PFSK-1 (cell line): ENCODE results near the gene TECTB. TPM values are rescaled to one million over a fixed set of nuclear protein-coding genes. Genes with fewer than 3 reads are reported as not detected.

Source experiments
- FOXP2 ChIP-seq: optimal IDR thresholded peaks from 2 replicates; pipeline ENCODE3; 2011; ENCODE audit warnings: borderline replicate concordance, control low read depth, inconsistent platforms; ENCODE audit not compliant: insufficient read depth; ENCODE audit errors: extremely low read length, extremely low read depth
- POLR2AphosphoS5 ChIP-seq: IDR thresholded peaks from 2 replicates; pipeline ENCODE4 v1.6.1; 2012; ENCODE audit warnings: low read depth, mild to moderate bottlenecking, control low read depth, low read length, moderate library complexity
- SIN3A ChIP-seq: IDR thresholded peaks from 2 replicates; pipeline ENCODE4 v1.6.1; 2012; ENCODE audit warnings: mild to moderate bottlenecking, low read length, moderate library complexity, borderline replicate concordance; ENCODE audit not compliant: insufficient read depth
- TAF1 ChIP-seq: IDR thresholded peaks from 2 replicates; pipeline ENCODE4 v1.6.1; 2012; ENCODE audit warnings: low read length, control low read depth, borderline replicate concordance; ENCODE audit not compliant: insufficient read depth
- polyA plus RNA-seq: library from polyadenylated mRNA; unstranded; fragments of >200 nt; gene quantifications from one replicate; pipeline ENCODE4 v1.2.1, GENCODE V29; 2012; ENCODE audit warnings: low read depth, missing spikeins; ENCODE audit not compliant: insufficient read length
- TF ChIP-seq, protein P1 (sequence below), 2 experiments: IDR thresholded peaks; 2 replicates each; pipeline versions ENCODE4 v1.6.1 to v1.8.0; 2011 to 2012; ENCODE audit warnings: low read depth in 2 of 2, low read length in 2 of 2, control low read depth in 1 of 2, inconsistent platforms in 1 of 2, mild to moderate bottlenecking in 1 of 2, moderate library complexity in 1 of 2; ENCODE audit not compliant: insufficient read depth in 1 of 2

The TECTB gene
- polyA plus RNA-seq, result not detected

- no peak for TF ChIP-seq POLR2AphosphoS5
- no peak for TF ChIP-seq FOXP2
- TF ChIP-seq SIN3A, result no peak
- TF ChIP-seq, protein P1, sequence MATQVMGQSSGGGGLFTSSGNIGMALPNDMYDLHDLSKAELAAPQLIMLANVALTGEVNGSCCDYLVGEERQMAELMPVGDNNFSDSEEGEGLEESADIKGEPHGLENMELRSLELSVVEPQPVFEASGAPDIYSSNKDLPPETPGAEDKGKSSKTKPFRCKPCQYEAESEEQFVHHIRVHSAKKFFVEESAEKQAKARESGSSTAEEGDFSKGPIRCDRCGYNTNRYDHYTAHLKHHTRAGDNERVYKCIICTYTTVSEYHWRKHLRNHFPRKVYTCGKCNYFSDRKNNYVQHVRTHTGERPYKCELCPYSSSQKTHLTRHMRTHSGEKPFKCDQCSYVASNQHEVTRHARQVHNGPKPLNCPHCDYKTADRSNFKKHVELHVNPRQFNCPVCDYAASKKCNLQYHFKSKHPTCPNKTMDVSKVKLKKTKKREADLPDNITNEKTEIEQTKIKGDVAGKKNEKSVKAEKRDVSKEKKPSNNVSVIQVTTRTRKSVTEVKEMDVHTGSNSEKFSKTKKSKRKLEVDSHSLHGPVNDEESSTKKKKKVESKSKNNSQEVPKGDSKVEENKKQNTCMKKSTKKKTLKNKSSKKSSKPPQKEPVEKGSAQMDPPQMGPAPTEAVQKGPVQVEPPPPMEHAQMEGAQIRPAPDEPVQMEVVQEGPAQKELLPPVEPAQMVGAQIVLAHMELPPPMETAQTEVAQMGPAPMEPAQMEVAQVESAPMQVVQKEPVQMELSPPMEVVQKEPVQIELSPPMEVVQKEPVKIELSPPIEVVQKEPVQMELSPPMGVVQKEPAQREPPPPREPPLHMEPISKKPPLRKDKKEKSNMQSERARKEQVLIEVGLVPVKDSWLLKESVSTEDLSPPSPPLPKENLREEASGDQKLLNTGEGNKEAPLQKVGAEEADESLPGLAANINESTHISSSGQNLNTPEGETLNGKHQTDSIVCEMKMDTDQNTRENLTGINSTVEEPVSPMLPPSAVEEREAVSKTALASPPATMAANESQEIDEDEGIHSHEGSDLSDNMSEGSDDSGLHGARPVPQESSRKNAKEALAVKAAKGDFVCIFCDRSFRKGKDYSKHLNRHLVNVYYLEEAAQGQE (IDR thresholded peaks at IDR 0.05; ENCODE audit: insufficient read depth in 1 of 2, low read depth in 2 of 2, low read length in 2 of 2), result no peak
- no peak for TF ChIP-seq TAF1
Observed at GRCh38 chr10:112283100-112283499, at the start of gene TECTB. TECTB (plus strand) TSS chr10:112283400; CDS start chr10:112283735, 335 bp downstream.

- TF ChIP-seq, protein P1 (IDR thresholded peaks at IDR 0.05; ENCODE audit: insufficient read depth in 1 of 2, low read depth in 2 of 2, low read length in 2 of 2), result no peak
- TF ChIP-seq SIN3A (no peak), TAF1 (no peak), POLR2AphosphoS5 (no peak), FOXP2 (no peak)
Observed at GRCh38 chr10:112235141-112235540, 48.1 kb upstream of the TECTB start.

GRCh38 chr10:112235920-112236319 is 47.3 kb upstream of the TECTB start:
- TF ChIP-seq POLR2AphosphoS5 (no peak), TAF1 (no peak), FOXP2 (no peak), SIN3A (no peak)
- TF ChIP-seq, protein P1 (IDR thresholded peaks at IDR 0.05; ENCODE audit: insufficient read depth in 1 of 2, low read depth in 2 of 2, low read length in 2 of 2), result no peak

DNA sequence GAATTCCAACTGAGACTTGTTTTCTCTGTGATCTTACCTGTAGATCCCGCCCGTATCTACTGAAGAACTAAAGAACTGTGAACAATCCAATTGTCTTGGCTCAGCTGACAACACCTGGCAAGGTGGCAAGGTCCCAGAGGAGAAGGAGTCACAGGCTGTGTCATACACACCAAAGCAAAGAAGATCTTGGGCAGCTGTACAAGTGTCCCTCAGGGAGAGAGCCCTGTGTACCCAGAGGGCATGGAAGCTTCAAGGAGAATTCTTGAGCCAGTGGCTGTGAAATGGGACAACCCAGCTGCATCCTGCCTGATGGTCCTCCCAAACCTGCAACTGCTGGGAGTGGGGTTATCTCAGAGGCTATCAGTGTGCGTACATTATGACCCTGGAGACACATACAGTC is 46.7 kb upstream of the TECTB start:
- TF ChIP-seq FOXP2 (no peak), SIN3A (no peak), TAF1 (no peak), POLR2AphosphoS5 (no peak)
- TF ChIP-seq, protein P1 (IDR thresholded peaks at IDR 0.05; ENCODE audit: insufficient read depth in 1 of 2, low read depth in 2 of 2, low read length in 2 of 2), result no peak

GRCh38 chr10:112239347-112239746 is 43.9 kb upstream of the TECTB start:
- TF ChIP-seq SIN3A (no peak), TAF1 (no peak), POLR2AphosphoS5 (no peak), FOXP2 (no peak)
- TF ChIP-seq, protein P1 (IDR thresholded peaks at IDR 0.05; ENCODE audit: insufficient read depth in 1 of 2, low read depth in 2 of 2, low read length in 2 of 2), result no peak
